ENCODE measurements around the gene TPD52L2.

TPD52L2 gene

DNA sequence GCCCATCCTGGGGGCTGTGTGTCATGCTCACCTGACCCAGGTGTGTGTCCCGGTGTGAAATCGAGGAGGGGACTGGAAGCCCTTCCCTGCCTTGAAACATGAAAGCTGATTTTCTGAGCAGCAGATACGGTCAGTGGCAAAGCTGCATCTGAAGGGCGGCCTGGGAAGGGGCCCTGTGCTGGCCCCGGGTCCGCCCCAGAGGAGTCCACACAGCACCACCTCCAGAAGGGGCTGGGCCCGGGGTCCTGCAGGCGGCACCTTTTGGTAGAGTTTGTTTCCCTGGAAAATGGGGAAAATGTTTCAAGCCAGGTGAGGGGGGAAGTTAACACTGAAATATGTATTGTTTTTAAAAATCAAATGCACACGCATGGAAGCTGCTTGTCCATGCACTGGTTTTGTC, 70.4 kb downstream of the TPD52L2 start:
- H3K36me3 ChIP-seq (ENCODE audit: insufficient read depth, low read length): peaks cover 19% of the 10 kb centered on the region; the same call in 1 of the 2 replicates
- no peak overlapping the region for H2AFZ ChIP-seq (ENCODE audit: low read length, unreplicated experiment)
- H3K27me3 ChIP-seq (ENCODE audit: insufficient read depth, low read length): no peaks in the 10 kb centered on the region
- H3K27ac ChIP-seq (ENCODE audit: low read depth, low read length): no peak overlapping the region
- peaks cover 9% of the 10 kb centered on the region for H3K79me2 ChIP-seq (ENCODE audit: control insufficient read depth, insufficient read depth, low read length, unreplicated experiment)
- H3K4me1 ChIP-seq (ENCODE audit: control insufficient read depth, insufficient read depth, low read length, unreplicated experiment): no peaks in the 10 kb centered on the region
- H3K4me3 ChIP-seq (ENCODE audit: low read depth, low read length): no peak overlapping the region

DNA sequence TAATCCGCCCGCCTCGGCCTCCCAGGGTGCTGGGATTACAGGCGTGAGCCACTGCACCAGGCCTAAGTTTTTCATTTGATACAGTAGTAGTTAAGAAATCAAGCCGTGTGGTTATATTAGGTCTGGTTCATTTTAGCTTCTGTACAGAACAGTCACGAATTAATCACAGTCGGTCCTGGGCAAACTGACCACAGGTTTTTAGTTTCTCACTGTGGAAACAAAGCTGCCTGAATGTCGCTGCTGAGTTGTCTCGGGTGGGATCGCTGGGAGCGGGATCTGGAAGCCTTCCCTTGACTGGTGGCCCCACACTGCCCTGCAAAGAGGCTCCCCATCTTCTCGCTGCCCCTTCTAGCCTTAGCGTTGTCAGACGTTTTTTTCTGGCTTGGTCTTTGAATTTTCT, 72.5 kb downstream of the TPD52L2 start:
- Histone ChIP-seq H3K36me3 (ENCODE audit: insufficient read depth, low read length) (peaks cover 24% of the 10 kb centered on the region; the same call in 1 of the 2 replicates), H3K79me2 (ENCODE audit: control insufficient read depth, insufficient read depth, low read length, unreplicated experiment) (peaks cover 9% of the 10 kb centered on the region), H3K4me1 (ENCODE audit: control insufficient read depth, insufficient read depth, low read length, unreplicated experiment) (no peaks in the 10 kb centered on the region)

DNA sequence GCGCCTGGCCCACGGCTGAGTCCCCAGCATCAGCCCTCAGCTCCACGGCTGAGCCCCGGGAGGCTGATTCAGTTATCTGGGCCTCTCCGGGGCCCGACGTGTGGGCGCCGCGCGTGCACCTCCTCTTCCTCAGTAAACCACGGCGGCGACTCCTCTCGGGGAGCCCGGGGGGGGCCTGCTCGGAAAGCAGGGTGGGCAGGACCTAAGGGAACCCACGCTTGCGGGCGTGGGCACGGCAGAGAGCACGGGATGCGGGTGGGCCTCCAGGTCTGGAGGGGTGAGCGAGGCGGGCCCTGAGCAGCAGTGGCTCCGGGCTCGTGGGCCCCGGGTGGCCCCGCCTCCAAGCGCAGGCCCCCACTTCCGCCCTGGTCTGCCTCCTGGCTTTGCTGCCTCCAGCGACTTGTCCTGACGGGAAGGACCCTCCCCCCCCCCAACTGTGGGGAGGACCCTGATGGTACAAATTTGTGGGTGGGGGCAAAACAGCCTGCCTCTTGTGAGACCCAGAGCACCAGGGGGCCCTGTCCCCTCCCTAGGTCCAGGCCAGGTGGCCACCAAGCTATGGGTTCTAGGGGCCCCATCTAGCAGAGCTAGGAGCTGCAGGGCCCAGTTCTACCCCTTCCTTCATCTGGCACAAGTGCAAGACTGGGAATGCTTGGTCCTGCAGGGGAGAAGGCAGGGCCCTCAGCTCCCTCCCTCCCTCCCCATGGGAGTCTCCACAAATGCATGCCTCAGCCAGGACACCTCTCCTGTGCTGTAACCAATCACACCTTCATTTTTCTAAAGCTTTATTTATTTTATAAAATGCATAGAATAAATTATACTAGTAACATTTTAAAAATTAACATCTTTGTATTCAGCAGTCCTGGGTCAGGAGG, 74.2 kb downstream of the TPD52L2 start:
- Histone ChIP-seq H3K4me3 (ENCODE audit: low read depth, low read length) (no peak overlapping the region), H3K27ac (ENCODE audit: low read depth, low read length) (no peak overlapping the region), H3K27me3 (ENCODE audit: insufficient read depth, low read length) (no peaks in the 10 kb centered on the region)

More for the DNA sequence above, 72.5 kb downstream of the TPD52L2 start:
- Histone ChIP-seq H2AFZ (ENCODE audit: low read length, unreplicated experiment) (no peak overlapping the region), H3K27ac (ENCODE audit: low read depth, low read length) (no peak overlapping the region), H3K27me3 (ENCODE audit: insufficient read depth, low read length) (no peaks in the 10 kb centered on the region), H3K4me3 (ENCODE audit: low read depth, low read length) (no peak overlapping the region)

DNA sequence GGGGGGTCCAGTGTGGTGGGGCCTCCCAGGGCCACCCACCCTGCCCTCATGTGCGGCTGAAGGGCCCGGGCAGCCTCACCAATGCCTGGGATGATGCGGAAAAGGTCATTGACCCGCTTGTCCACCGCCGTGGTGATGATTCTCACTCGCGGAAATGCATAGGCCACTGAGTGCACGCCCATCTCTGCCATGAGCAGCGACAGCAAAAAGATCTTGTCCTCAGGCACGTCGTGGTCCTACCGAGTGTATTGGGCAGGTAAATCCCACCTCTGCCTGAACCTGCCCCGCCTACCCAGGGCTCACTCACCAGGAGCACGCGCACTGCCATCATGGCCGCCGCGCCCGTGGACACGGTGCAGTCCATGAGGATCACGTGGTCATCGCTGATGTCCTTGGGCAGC, 75.0 kb downstream of the TPD52L2 start:
- Histone ChIP-seq H3K79me2 (ENCODE audit: control insufficient read depth, insufficient read depth, low read length, unreplicated experiment) (peaks cover 8% of the 10 kb centered on the region), H3K27ac (ENCODE audit: low read depth, low read length) (no peak overlapping the region), H2AFZ (ENCODE audit: low read length, unreplicated experiment) (no peak overlapping the region), H3K36me3 (ENCODE audit: insufficient read depth, low read length) (peaks cover 24% of the 10 kb centered on the region; the same call in 1 of the 2 replicates), H3K4me3 (ENCODE audit: low read depth, low read length) (no peak overlapping the region), H3K4me1 (ENCODE audit: control insufficient read depth, insufficient read depth, low read length, unreplicated experiment) (no peaks in the 10 kb centered on the region), H3K27me3 (ENCODE audit: insufficient read depth, low read length) (no peaks in the 10 kb centered on the region)

More for the DNA sequence above, 74.2 kb downstream of the TPD52L2 start:
- H2AFZ ChIP-seq (ENCODE audit: low read length, unreplicated experiment): no peak overlapping the region
- peaks cover 9% of the 10 kb centered on the region for H3K79me2 ChIP-seq (ENCODE audit: control insufficient read depth, insufficient read depth, low read length, unreplicated experiment)
- no peaks in the 10 kb centered on the region for H3K4me1 ChIP-seq (ENCODE audit: control insufficient read depth, insufficient read depth, low read length, unreplicated experiment)
- peaks cover 24% of the 10 kb centered on the region; the same call in 1 of the 2 replicates for H3K36me3 ChIP-seq (ENCODE audit: insufficient read depth, low read length)

DNA sequence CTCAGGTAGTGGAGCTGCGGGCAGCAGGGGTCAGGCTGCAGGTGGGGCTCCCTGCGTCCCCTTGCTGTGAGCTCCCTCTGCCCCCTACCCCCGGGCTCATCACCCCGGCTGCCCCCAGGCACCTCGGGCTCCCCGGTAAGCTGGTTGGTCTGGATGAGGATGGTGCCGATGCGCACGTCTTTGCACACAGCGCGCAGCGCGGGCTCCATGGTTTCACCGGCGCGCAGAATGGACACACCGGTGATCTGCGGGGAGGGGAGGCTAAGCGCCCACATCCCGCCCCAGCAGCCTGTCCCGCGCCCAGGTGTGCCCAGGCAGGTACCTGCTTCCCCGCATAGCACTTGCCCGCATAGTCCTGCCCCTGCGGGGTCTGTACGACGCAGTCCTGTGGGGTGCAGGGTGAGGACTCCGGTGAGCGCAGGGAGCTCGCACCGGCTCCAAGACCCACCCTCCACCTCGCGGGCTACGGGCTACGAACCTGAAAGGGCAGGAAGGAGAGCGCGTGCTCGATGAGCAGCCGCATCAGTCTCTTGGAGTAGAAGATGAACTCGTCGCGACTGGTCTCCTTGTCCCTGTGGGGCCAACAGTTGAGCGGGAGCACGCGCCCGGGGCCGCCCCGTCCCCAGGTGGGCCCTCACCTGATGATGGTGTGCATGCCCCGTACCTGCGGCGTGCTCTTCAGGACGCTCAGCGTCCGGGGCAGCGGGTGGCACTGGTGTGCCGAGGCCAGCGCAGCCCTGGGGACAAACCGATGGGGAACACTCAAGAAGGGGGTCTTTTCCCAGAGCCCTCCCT, 75.6 kb downstream of the TPD52L2 start:
- Histone ChIP-seq H3K79me2 (ENCODE audit: control insufficient read depth, insufficient read depth, low read length, unreplicated experiment) (peaks cover 6% of the 10 kb centered on the region), H3K4me1 (ENCODE audit: control insufficient read depth, insufficient read depth, low read length, unreplicated experiment) (no peaks in the 10 kb centered on the region), H3K4me3 (ENCODE audit: low read depth, low read length) (no peak overlapping the region), H3K27ac (ENCODE audit: low read depth, low read length) (no peak overlapping the region), H3K27me3 (ENCODE audit: insufficient read depth, low read length) (no peaks in the 10 kb centered on the region), H3K36me3 (ENCODE audit: insufficient read depth, low read length) (peaks cover 24% of the 10 kb centered on the region; the same call in 1 of the 2 replicates), H2AFZ (ENCODE audit: low read length, unreplicated experiment) (no peak overlapping the region)

Measured in ACC112 (cell line).